ENCODE results near the gene USP53. TPM values are rescaled to one million over a fixed set of nuclear protein-coding genes. Genes with fewer than 3 reads are reported as not detected.

The USP53 gene
- total and polyA plus RNA-seq, 2 experiments from 2014 or later: 17.1 to 27.7 TPM

DNA sequence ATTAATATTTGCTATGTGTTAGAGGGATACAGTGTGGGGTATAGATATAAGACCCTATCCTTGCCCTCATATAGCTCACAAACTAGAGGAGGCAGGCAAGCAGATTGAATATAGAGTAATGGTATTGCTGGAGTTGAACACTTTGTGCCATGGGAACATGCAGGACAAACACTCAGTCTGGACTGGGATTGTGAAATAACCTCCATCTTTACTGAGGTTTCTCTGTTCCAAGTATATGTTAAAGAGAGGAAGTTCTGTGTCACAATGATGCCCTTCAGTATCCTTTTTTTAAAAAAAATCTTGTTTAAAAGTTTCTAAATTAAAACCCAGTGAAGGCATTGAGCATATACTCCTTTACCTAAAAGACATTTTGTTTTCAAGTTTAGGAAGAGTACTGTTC is 100.7 kb downstream of the USP53 start (continued):
- TF ChIP-seq, protein P1, sequence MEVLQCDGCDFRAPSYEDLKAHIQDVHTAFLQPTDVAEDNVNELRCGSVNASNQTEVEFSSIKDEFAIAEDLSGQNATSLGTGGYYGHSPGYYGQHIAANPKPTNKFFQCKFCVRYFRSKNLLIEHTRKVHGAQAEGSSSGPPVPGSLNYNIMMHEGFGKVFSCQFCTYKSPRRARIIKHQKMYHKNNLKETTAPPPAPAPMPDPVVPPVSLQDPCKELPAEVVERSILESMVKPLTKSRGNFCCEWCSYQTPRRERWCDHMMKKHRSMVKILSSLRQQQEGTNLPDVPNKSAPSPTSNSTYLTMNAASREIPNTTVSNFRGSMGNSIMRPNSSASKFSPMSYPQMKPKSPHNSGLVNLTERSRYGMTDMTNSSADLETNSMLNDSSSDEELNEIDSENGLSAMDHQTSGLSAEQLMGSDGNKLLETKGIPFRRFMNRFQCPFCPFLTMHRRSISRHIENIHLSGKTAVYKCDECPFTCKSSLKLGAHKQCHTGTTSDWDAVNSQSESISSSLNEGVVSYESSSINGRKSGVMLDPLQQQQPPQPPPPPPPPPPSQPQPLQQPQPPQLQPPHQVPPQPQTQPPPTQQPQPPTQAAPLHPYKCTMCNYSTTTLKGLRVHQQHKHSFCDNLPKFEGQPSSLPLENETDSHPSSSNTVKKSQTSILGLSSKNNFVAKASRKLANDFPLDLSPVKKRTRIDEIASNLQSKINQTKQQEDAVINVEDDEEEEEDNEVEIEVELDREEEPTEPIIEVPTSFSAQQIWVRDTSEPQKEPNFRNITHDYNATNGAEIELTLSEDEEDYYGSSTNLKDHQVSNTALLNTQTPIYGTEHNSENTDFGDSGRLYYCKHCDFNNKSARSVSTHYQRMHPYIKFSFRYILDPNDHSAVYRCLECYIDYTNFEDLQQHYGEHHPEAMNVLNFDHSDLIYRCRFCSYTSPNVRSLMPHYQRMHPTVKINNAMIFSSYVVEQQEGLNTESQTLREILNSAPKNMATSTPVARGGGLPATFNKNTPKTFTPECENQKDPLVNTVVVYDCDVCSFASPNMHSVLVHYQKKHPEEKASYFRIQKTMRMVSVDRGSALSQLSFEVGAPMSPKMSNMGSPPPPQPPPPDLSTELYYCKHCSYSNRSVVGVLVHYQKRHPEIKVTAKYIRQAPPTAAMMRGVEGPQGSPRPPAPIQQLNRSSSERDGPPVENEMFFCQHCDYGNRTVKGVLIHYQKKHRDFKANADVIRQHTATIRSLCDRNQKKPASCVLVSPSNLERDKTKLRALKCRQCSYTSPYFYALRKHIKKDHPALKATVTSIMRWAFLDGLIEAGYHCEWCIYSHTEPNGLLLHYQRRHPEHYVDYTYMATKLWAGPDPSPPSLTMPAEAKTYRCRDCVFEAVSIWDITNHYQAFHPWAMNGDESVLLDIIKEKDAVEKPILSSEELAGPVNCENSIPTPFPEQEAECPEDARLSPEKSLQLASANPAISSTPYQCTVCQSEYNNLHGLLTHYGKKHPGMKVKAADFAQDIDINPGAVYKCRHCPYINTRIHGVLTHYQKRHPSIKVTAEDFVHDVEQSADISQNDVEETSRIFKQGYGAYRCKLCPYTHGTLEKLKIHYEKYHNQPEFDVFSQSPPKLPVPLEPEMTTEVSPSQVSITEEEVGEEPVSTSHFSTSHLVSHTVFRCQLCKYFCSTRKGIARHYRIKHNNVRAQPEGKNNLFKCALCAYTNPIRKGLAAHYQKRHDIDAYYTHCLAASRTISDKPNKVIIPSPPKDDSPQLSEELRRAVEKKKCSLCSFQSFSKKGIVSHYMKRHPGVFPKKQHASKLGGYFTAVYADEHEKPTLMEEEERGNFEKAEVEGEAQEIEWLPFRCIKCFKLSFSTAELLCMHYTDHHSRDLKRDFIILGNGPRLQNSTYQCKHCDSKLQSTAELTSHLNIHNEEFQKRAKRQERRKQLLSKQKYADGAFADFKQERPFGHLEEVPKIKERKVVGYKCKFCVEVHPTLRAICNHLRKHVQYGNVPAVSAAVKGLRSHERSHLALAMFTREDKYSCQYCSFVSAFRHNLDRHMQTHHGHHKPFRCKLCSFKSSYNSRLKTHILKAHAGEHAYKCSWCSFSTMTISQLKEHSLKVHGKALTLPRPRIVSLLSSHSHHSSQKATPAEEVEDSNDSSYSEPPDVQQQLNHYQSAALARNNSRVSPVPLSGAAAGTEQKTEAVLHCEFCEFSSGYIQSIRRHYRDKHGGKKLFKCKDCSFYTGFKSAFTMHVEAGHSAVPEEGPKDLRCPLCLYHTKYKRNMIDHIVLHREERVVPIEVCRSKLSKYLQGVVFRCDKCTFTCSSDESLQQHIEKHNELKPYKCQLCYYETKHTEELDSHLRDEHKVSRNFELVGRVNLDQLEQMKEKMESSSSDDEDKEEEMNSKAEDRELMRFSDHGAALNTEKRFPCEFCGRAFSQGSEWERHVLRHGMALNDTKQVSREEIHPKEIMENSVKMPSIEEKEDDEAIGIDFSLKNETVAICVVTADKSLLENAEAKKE (CRISPR knock-in tag; IDR thresholded peaks at IDR 0.05): no peak

DNA sequence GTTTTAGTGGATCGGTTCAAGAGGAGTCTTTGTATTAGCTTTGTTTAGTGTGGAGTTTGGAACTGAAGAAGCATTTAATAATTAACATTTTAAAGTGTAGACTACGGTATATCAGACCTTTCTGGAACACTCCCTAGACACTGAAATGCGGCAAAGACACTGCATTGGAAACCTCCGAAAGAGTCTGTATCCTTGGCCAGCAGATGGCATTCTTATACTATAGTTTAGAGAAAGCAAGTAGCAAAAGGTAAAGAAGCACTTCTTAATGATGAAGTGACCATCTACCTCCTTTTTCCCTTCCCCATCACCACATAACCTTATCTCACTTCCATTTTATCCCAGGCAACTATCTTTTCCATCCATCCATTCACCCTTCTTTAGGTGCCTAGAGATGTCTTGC is 101.8 kb downstream of the USP53 start:
- H3K27ac ChIP-seq (ENCODE audit: low read depth): no peak overlapping the region
- Mint-ChIP-seq H3K4me1 (peaks cover 10% of the 10 kb centered on the region), H3K27me3 (ENCODE audit: insufficient read depth, low read depth, poor library complexity) (no peaks in the 10 kb centered on the region), H3K36me3 (ENCODE audit: low read depth) (no peaks in the 10 kb centered on the region), H3K9me3 (no peaks in the 10 kb centered on the region), H3K4me3 (no peak overlapping the region), H3K27ac (no peak overlapping the region)
- 0 out of 2 replicates have a peak, but pooled peaks cover 5% of the 10 kb centered on the region for H3K4me1 ChIP-seq (ENCODE audit: insufficient read depth)
- no peak overlapping the region for H3K4me3 ChIP-seq
- no peaks in the 10 kb centered on the region for H3K27me3 ChIP-seq (ENCODE audit: insufficient read depth)
- H3K36me3 ChIP-seq (ENCODE audit: insufficient read depth): no peaks in the 10 kb centered on the region
- no peaks in the 10 kb centered on the region for H4K20me1 ChIP-seq (replicated peaks; ENCODE audit: insufficient read depth)
- H3K79me2 ChIP-seq (replicated peaks; ENCODE audit: insufficient read depth): no peaks in the 10 kb centered on the region
- H3K9me2 ChIP-seq (ENCODE audit: insufficient read depth): no peaks in the 10 kb centered on the region
- peak overlapping the region; percentile 41; the same call in 1 of the 2 replicates for H3K4me2 ChIP-seq
- no peak overlapping the region for H2AFZ ChIP-seq
- TF ChIP-seq NANOG (IDR thresholded peaks at IDR 0.05; ENCODE audit: borderline replicate concordance): no peak
- TF ChIP-seq, protein P2, sequence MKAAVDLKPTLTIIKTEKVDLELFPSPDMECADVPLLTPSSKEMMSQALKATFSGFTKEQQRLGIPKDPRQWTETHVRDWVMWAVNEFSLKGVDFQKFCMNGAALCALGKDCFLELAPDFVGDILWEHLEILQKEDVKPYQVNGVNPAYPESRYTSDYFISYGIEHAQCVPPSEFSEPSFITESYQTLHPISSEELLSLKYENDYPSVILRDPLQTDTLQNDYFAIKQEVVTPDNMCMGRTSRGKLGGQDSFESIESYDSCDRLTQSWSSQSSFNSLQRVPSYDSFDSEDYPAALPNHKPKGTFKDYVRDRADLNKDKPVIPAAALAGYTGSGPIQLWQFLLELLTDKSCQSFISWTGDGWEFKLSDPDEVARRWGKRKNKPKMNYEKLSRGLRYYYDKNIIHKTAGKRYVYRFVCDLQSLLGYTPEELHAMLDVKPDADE (IDR thresholded peaks at IDR 0.05): no peak
- TF ChIP-seq, protein P3, sequence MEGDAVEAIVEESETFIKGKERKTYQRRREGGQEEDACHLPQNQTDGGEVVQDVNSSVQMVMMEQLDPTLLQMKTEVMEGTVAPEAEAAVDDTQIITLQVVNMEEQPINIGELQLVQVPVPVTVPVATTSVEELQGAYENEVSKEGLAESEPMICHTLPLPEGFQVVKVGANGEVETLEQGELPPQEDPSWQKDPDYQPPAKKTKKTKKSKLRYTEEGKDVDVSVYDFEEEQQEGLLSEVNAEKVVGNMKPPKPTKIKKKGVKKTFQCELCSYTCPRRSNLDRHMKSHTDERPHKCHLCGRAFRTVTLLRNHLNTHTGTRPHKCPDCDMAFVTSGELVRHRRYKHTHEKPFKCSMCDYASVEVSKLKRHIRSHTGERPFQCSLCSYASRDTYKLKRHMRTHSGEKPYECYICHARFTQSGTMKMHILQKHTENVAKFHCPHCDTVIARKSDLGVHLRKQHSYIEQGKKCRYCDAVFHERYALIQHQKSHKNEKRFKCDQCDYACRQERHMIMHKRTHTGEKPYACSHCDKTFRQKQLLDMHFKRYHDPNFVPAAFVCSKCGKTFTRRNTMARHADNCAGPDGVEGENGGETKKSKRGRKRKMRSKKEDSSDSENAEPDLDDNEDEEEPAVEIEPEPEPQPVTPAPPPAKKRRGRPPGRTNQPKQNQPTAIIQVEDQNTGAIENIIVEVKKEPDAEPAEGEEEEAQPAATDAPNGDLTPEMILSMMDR (conservative IDR thresholded peaks at IDR 0.05; ENCODE audit: low read depth in 2 of 2): peak; percentile 77 to 78
- ATAC-seq (peak; percentile 96), DNase-seq (ENCODE audit: low spot score) (peak; percentile 83)
- H3F3A ChIP-seq (replicated peaks; ENCODE audit: low read depth): no peaks in the 10 kb centered on the region

All from GM23338 (cell line).